DMS53 treated with DMSO at 0.1 percent for 48 hours (cell line): ENCODE data around the gene HDAC11.

ENCODE experiments used
- DNase-seq: peaks from one replicate; lab custom pipeline; 2025; ENCODE audit not compliant: unreplicated experiment; lab: John Stamatoyannopoulos, UW

The HDAC11 gene

GRCh38 chr3:13522236-13522635 lies 42.1 kb downstream of the HDAC11 start:
- no peak for DNase-seq

DNA sequence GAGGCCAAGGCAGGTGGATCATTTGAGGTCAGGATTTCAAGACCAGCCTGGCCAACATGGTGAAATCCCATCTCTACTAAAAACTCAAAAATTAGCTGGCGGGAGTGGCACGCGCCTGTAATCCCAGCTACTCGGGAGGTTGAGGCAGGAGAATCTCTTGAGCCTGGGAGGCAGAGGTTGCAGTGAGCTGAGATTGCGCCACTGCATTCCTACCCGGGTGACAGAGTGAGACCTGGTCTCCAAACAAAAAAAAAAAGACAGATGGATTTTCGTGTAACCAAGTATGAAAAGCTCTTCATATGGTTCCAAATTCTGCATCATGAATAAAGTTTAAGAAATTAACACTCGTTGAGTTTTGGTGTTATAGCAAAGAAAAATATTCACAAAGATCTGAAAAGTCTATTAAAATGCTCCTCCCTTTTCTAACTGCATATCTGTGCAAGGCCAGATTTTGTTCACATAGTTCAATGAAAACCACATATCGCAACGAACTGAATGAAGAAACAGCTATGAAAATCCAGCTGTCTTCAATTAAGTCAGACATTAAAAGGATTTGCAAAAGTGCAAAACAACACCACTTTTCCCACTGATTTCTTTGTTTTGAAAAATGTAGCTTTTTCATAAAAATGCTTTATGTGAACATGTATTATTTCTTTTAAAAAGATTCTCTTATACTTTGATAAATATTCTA lies 45.0 kb downstream of the HDAC11 start:
- DNase-seq: no peak

DNA sequence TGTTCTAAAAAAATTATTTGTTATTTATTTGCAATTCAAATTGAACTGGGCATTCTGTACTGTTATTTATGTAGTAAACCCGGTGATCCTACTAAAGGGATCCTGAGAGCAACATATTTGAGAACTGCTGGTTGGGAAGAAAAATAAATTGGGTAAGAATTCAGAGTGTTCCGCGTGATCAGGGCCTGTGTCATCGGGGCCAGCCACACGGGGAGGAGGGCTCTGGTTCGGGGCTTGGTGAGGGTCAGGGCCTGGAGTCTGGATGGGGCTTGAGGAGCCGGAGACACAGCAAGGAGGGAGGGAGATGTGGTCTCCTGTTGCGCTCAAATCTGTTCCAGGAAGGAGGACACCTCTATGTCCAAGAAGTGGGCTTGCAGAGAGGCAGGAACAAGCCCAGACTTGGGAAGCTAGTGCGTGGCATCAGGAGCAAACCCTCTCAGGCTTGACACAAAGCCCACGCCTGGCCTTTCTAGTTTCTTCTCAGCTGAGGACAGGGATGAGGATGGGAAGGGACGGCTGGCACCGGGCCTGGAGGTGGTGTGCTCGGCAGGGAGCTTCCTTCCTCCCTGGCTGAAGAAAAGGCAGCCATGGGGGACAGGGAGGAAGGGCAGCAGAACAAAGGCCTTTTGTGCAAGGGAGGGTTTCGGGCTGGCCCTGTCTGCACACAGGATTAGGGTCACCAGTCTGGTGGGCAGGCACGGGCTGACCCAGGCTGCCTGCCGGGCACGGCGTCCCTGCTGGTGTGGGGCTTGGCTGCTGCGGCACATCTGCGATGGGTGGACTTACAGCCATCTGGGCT lies 45.9 kb downstream of the HDAC11 start:
- no peak for DNase-seq

- no peak for DNase-seq
Observed at GRCh38 chr3:13526626-13526949, 46.5 kb downstream of the HDAC11 start.

DNA sequence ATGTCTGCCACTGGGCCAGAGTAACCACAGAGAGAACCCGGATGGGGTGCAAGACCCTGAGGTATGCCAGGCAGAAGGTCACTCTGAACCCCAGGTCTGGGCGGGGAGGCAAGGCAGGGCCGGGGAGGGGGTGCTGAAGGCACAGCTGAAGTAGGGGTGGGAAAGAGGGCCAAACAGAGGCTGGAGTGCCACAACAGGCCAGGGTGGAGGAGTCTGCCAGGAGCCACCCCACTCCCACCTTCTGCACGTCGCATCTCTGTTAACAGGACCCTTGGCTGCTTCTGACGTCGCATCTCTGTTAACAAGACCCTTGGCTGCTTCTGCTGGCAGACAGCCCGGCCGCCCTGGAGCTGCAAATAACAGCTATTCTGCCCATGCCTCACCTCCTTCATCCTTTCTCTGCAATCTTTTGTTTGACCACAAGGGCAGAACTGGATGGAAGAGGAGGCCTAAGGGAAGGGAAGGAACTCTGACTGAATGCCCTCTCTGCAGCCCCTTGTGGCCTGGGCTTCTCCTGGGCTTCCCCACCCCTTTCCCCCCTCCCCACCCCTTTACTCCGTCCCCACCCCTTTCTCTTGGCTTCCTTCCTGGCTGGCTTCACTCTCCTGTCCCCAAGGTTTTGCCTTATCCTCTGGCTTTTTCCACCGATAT lies 48.2 kb downstream of the HDAC11 start:
- DNase-seq: no peak

- no peak for DNase-seq
Observed at GRCh38 chr3:13529196-13530112, 49.3 kb downstream of the HDAC11 start.

DNA sequence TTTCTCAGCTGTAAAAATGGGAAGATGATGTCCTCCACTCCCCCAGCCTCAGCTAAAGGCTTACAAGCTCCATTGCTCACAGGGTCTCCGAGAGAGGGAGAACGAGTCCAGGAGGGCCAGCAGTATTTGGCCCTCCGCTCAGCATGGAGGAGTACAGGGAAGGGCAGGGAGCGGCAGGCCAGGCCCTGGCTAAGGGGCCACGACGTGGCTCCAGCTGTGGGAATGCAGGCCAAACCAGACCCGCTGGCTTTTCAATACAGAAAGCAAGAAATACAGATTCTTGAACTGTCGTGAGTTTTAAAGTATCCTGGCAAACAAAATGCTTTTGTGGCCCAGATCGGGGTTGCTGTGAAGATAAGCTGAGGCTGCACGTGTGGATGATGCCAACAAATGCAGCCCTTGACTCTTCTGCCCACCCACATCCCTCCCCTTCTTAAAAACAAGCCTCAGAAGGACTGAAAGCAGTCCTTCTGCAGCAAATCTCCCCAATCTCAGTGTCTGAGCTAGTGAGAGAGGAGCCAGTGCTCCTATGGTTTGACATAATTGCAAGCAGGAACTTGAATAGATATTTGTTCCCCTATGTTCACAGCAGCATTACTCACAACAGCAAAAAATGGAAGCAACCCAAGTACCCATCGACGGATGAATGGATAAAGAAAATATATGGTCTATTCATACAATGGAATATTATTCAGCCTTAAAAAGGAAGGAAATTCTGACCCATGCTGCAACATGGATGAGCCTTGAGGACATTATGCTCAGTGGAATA lies 50.3 kb downstream of the HDAC11 start:
- no peak for DNase-seq

- DNase-seq: no peak
Observed at GRCh38 chr3:13532085-13532484, 52.0 kb downstream of the HDAC11 start.

DNA sequence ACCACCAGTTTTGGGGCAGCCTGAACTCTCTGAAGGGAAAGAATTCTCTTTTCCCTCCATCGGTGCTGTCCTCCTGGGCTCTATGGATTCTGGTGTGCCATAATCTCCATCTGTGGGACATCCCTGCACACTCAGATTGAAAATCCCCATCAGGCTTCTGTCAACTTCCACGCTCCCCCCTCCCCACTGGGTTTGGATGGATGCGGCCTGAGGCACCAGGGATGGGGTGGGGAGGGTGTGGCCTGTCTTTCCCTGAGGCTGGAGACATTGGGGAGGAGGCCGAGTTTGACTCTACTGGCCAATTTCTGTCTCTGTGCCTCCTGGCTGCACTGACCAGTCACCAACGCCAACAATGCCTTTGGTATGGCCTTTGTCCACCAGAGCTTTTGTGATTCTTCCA lies 52.5 kb downstream of the HDAC11 start:
- DNase-seq: no peak

DNA sequence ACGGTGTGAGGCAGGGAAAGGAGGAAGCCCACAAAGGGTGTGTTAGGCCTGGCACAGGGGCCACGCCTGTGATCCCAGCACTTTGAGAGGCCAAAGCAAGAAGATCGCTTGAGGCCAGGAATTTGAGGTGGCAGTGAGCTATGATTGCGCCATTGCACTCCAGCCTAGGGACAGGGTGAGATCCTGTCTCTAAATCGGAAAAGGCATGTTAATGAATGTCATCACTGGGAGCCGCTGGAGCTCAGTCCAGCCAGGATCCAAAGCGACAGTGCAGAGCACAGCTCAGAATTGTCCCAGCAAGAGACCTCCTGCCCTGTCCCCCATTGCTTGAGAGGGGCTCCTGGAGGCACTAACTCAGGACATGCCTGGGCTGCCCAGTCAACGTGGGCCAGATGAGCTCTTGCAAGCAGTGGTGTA lies 53.8 kb downstream of the HDAC11 start:
- DNase-seq: no peak

DNA sequence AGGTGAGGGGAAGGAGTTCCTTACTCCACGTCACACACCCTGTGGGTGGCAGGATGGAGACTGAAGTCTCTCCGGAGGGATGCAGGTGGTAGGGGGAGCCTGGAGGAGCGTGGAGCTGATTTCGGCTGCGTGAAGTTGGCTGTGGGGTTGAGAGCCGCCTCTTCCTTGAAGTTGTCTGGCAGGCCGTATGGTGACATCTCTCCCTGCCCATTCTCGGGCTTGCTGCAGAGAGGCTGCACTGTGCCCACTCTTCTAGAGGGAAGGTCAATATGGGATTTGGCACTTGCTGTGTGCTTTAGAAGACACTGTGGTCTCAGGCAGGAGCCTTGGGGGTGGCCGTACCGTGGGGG lies 55.4 kb downstream of the HDAC11 start:
- no peak for DNase-seq

DNA sequence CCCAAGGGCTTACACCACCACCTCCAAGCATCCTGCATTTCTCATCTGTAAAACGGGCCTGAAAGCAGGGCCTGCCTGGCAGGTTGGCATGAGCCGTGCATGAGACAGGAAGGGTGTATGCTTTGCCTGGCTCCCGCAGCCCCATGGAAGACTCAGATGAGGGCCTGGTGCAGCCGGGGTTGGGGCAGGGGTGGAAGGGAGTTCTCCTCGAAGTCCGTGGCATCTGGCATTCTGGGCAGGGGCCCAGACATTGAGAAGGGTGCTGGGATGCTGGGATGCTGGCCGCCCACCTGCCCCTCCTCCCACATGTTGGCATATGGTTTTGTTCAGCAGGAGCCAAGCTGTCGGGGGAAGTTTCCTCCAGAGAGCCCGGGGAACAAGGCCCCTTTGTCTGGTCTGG lies 55.8 kb downstream of the HDAC11 start:
- no peak for DNase-seq

- no peak for DNase-seq
Observed at GRCh38 chr3:13536432-13536831, 56.3 kb downstream of the HDAC11 start.

DNA sequence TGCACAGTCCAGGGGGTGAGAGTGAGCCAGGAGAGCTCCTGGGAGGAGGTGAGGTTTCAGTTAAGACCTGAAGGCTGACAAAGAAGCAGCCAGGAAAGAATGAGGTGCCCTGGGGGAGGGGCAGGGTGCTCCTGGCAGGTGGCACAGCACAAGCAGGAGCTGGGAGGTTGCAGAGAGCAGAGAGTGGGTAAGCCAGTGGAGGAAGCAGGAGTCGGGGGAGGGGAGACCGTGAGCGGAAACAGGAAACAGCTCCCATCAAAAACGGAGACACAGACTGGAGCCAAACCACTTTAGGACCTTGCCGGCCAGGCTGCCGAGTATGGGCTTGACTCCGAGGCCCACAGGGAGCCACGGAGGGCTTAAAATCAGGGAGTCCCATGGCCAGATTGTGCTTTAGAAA lies 56.7 kb downstream of the HDAC11 start:
- no peak for DNase-seq

DNA sequence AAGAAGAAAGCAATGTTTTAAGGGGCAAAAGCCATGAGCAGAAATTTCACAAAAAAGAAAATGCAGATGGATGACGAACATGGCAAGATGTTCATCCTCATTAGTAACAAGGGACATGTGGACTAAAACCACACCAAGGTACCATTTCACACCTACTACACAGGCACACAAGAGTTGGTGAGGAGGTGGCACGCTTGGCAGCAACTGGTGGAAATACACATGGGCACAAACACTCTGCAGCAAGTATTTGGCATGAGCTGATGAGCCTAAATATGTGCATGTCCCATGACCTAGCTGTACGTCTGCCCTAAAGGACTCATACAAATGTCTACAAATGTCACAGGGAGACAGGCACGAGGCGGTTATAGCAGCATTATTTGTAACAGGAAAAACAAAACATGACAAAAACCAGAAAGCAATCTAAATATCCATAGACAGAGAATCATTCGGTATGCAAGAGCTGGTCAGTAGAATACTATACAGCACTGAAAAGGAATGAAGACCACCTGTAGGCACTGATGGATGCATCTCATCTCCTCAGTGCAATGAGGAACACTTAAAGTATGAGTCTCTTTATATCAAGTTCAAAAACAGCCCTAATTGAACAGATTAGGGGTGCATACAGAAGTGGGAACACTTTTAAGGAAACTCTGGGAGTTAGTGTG lies 57.3 kb downstream of the HDAC11 start:
- DNase-seq: no peak

- no peak for DNase-seq
Observed at GRCh38 chr3:13537909-13538296, 57.8 kb downstream of the HDAC11 start.

DNA sequence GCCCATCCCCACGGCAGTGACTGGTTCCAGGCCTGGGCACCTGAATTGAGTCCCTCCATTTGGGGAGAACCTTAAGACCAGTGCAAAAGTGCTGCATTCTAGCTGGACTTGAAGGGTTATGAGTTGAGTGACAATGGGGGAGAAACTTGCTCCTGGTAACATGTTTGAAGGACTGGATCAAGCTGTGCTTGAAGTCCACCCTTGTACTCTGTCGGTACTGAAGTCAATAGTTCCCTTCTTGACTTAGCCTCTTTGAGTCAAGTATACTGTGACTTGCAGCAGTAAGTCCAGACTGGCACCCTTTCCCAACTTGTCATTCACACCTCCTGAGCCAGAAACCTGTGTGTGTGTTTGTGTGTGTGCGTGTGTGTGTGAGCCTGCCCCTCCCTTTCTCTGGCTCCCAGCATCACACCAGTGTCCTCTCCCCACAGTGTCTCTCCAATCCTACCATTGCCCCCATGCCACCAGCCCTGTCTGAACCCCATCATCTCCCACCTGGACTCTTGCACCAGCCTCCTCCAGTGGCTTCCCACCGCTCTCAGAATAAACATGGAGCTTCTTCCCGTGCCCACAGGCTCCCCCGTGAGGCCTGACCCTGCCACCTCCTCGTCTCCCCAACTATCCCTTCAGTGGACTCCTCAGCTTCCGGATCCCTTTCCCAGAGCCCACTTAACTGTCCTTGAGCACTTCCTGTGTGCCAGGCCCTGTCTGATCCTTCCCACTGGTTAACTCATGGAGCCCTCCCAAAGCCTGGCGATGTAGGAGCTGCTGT lies 58.6 kb downstream of the HDAC11 start:
- no peak for DNase-seq

DNA sequence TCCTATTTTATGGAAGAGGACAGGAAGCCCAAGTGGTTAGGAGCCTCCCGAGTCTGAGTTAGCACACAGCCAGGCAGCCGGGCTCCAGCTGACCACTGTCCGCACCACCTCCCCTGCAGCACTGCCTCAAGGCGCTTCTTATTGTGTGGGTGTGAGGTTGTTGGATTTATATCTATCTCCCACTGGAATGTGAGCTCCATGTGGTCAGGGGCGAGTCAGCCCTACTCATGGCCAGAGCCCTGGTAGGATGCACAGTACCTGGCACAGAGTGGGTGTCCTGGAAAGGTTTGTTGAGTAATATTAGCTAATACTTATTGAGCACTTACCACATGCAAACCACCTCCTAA lies 59.2 kb downstream of the HDAC11 start:
- no peak for DNase-seq

DNA sequence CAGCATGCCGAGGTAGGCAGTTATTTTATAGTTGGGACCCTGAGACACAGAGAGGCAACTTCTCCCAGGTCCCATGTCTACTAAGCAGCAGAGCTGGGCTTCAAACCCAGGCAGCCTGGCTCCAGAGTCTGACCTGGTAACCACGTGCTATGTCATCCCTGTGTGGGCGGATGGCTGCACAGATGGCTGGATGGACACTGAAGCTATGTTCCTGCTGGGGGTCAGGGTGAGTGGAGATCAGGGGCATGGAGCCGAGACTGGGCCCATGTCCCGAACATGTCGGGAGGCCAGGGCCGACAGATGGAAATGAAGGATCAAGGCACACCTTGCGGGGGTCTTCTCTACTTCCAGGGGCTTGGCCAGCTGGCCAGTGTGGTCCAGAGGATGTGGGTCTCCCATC lies 59.6 kb downstream of the HDAC11 start:
- DNase-seq: no peak
